SH-SY5Y (cell line): ENCODE measurements around the gene CDK5RAP1.

Experiments used
- GATA2 ChIP-seq: IDR thresholded peaks from 2 replicates; pipeline ENCODE4 v1.6.1; 2011; ENCODE audit warnings: mild to moderate bottlenecking, low read depth, low read length
- GATA3 ChIP-seq: IDR thresholded peaks from 2 replicates; pipeline ENCODE4 v1.6.1; 2011; ENCODE audit warnings: low read depth, mild to moderate bottlenecking, low read length, moderate library complexity

Gene CDK5RAP1

DNA sequence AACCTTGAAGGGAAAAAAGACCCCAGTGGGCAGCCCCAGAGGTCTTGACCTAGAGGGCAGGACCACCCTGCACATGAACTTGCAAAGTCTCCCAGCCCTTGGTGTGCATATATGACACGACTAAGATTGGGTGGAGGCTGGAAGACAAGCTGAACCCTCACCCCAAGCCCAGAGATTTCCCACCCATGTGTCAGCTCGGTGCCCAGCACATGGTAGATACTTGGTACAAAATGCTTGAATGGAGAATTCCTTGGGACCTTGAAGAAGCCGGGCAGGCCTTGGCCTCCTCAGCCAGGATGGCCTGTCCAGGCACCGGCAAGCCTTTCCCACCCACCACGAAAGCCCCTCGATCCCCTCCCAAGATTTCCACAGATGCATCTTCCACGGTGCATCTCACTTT is 67.7 kb downstream of the CDK5RAP1 start:
- TF ChIP-seq GATA3 (no peak), GATA2 (no peak)

DNA sequence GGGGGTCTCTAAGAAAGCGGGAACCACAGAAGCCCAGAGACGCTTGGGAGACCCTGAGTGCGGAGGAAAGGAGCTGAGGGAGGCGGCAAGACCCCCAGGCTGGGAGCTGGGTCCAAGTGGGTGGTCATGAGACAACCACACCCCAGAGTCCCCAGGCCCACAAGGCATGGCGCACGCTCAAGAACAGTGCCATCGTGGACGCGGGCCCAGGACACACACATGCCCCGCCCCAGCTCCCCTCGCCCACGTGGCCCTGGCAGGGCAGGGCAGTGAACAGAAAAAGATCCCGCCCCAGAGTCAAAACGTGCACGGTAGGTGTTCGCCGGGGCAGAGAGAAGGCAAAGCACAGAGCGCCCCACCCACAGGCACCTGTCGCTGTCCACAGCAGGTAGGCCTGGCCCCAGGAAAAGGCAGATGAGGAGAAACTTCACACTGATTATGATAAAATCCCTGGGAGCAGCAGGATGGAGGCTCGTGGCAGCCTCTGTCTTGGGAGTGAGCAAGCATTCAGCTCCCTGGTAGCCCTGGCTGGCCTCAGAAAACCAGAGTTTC is 68.3 kb downstream of the CDK5RAP1 start:
- no peak for TF ChIP-seq GATA3
- no peak for TF ChIP-seq GATA2

DNA sequence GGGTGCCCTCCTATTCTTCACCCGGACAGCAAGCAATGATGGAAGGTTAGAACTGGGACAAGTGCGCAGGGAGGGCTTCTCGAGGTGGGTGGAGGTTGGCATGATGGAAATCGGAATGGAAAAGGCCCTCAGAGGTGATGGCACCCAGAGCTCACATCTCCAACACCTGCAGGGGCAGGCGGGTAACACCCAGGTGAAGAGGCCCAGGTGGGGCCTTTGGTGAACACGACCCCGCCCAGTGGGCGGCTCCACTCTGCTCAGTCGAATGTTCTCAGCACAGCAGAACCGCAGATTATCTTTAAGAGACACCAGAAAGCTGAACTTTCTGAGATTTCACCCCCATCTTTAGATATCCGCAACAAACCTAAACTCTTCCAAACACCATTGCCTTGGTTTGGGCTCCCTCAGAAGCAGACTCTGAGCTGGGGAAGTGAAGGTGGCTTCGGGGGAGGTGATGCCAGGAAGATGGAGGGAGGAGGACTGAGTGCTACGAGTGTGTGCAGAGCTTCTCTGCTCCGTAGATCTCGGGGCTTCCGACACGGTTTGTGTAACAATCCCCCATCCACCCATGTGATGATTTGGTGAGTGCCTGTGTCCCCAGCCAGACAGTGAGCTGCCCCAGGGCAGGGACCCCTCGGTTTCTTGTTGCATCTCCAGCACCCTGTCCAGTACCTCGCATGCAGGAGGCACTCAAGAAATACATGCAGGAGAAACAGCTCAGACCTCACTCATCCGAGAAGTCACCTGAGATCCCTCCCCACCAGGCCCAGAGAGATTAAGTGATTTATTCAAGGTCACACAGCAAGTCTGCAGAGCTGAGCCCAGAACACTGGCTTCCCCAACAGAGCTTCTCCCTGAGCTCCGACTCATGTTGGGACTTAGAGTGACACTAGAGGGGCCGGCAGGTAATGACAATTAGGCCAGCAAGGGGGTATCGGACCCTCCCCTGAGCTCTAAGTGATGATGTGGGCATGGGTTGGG is 72.9 kb downstream of the CDK5RAP1 start:
- TF ChIP-seq GATA3 (no peak), GATA2 (no peak)

DNA sequence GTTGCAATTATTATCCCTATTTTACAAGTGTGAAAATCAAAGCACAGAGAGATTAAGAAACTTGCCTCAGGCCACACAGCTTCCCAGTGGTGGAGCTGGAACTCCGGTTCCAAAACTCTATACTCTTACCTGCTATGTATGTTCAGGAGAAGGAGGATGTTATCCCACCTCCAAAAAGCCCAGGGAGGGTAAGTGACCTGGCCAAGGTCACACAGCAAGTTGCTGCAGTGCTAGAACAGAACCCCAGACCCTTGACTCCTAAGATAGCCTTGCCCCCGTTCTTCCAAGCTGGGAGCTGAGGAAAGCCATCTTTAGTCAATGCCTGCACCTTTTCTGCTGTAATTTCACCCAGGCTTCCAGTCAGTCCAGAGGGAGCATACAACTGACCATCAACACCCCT is 76.0 kb downstream of the CDK5RAP1 start:
- TF ChIP-seq GATA3 (no peak), GATA2 (no peak)

DNA sequence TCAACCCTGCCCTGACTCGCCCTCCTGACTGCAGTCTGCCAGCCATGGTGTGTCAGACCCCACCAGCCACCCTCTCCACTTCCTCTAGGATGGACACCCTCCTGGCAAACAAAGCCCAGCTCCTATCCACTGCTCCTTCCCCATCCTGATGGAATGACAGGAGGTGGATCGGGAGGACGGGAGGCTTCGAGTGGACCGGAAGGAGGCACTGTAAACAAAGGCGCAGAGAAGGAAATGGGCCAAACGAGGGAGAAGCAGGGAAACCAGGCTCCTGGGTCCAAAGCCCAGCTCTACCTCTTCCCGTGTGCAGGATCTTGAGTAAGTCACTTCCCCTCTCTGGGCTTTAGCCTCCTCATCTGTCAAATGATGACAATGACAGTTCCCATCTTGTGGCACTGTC is 78.1 kb downstream of the CDK5RAP1 start:
- no peak for TF ChIP-seq GATA2

DNA sequence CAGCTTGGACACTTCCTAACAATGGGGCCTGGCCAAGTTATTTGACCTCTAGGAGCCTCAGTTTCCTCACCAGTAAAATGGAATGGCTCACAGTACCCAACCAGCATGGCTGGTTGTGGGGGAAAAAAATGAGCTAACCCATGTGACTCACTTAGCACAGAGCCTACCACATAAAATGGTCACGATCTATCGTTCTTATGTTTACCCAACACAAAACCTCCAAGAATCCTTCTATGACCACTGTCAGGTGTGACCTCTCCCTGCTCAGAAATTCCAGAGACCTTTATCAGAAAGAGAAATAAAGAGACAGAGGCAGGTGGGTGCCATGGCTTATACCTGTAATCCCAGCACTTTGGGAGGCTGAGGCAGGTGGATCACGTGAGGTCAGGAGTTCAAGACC is 78.9 kb downstream of the CDK5RAP1 start:
- TF ChIP-seq GATA3 = no peak
- no peak for TF ChIP-seq GATA2

DNA sequence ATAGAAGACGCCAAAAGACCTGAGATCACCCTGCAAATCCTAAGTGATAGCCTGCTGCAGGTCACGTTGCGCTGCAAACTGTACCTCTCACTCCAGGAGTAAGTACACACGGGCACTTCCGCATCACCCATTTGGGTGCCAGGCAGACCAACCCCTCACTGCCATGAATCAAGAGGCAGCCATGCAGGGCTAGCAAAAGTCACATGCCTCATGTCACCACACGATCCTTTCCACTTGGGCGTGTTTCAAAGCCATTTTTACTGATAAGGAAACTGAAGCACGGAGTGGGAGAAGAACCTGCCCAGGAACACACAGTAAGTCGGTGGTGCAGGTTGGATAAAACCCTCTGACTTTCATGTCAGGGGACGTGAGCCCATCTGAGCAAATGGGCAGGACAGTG is 81.3 kb downstream of the CDK5RAP1 start:
- no peak for TF ChIP-seq GATA3
- TF ChIP-seq GATA2 = no peak

DNA sequence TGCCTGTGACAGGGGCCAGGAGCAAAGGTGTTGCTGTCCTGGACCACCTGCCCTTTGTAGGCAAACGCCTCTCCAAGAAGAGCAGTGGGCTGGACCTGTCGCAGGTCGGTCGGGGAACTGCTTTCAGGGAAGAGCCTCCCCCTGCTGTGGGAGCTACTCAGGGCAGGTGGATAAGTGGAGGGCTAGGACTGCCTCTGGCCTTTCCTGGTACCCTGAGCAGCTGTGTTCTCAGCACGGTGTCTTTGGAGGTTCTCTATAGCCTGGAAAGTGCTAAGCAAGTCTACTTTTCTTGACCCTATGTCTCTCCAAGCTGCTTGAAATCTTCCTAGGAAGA is 83.3 kb downstream of the CDK5RAP1 start:
- TF ChIP-seq GATA3 (no peak), GATA2 (no peak)

DNA sequence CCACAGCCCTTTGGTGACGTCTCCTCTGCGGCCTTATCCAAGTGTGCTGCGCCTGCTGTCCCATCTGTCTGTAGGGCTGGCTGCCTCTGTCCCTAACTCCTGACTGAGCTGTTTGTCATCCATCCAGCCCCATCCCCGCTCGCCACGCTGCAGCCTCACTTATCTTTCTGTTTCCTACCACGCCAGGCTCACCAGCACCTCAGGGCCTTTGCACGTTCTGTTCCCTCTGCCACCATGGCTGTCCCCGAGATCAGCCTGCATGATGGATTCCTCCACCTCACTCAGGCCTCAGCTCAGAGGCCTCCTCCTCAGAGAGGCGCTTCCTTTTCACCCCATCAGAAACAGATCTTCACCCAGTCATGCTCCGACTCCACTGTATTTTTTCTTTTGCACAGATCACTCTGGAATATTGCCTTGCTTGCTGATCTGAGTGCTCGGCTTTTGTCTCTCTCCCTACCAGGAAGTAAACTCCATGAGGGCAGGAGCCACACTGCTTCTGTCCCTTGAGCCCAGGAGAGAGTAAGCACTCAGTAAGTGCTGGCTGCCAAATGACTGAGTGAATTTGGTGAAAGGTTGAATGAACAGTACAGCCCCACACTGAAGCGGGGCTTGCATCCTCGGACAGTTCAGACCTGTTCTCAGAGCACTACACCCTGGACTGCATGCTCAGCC is 83.8 kb downstream of the CDK5RAP1 start:
- TF ChIP-seq GATA2 (no peak), GATA3 (no peak)

DNA sequence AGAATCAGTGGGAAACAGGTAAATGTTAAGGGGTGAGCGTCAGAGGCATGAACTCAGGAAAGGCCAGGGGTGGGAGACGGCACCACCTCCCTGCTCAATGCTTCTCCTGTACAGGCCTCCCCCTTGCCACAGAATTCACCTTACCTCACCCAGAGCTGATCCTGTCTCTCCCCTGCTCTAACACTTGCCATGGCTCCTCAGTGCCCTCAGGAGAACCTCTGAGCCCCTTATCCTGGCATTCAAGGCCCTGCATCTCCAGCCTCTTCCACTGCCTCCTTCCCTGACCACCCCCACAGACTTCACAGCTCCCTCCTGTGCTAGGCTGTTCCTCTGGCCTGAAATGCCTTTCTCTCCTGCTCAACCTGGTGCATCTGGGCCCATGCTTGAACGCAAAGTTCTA is 84.4 kb downstream of the CDK5RAP1 start:
- TF ChIP-seq GATA2 (no peak), GATA3 (no peak)

DNA sequence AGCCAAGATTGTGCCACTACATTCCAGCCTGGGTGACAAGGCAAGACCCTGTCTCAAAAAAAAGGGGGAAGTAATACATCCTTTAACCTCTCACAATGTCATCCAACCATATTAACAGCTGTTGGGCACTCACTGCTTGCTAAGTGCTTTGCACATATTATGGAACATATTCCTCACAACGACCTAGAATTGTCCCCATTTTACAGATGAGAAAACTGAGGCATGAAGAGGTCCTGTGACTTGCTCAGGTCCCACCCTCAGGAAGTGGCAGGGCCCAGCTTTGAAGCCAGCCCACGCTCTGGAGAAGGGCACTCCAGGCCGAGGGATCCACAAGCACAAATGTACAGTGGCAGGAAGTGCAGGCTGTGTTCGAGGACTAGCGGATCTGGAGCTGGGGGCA is 85.0 kb downstream of the CDK5RAP1 start:
- TF ChIP-seq GATA2 (no peak), GATA3 (no peak)

DNA sequence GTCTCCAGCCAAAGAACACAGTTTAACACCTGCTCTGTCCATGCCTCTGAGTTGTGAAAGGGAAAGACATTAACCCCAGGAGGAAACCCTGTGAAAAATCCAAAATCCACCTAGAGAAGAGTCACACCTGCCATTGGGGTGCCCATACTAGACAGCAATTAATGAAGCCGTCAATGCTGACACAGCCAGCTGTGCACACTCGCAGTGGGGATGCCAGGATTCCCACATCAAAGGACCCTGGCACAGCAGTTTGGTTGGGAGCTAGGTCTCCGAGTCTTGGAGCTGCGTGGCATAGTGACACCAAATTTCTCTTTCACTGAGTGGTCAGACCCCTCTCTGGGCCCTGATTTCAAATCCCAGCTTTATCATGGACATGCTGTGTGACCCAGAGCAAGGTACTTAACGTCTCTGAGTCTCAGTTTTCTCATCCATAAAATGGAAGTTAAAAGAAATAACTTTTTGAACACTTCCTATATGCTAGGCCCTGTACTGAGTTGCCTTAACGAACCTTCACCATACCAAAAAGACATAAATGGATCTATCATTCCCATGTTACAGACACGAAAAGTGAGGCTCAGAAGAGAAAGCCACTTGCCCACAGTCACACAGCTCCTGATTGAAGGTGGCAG is 87.5 kb downstream of the CDK5RAP1 start:
- no peak for TF ChIP-seq GATA2
- no peak for TF ChIP-seq GATA3

DNA sequence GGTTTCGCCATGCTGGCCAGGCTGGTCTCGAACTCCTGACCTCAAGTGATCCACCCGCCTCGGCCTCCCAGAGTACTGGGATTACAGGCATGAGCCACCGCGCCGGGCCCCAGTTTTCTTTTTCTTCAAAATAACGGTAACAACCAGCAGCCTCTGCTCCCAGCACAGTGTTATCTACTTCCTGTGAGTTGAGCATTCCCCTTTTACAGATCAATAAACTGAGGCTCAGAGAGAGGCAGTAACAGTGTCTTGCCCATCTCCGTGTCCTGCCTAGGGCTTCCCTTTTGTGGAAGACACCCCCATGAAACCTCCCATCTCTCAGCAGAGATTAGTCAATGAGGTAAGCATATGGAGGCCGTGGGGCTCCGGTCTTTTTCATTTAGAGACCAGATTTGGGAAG is 88.7 kb downstream of the CDK5RAP1 start:
- no peak for TF ChIP-seq GATA3

DNA sequence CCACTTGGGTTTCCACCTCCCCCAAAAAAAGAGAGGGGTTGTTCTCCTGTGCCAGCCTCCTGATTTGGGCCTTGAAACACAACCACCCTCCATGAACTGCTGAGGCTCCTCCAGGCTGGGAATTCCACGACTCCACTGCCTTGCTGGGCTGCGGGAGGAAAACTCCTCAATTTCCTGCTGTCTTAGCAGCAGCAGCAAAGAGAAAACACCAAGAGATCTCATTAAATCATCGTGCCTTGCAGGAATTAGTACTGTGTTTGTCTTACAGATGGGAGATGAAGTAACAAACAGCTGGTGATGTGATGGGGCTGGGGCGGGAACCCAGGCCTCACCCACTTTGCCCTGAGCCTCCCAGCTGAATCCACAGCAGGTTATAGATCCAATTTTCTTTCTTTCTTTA is 89.3 kb downstream of the CDK5RAP1 start:
- TF ChIP-seq GATA3 = no peak
- TF ChIP-seq GATA2 = no peak

DNA sequence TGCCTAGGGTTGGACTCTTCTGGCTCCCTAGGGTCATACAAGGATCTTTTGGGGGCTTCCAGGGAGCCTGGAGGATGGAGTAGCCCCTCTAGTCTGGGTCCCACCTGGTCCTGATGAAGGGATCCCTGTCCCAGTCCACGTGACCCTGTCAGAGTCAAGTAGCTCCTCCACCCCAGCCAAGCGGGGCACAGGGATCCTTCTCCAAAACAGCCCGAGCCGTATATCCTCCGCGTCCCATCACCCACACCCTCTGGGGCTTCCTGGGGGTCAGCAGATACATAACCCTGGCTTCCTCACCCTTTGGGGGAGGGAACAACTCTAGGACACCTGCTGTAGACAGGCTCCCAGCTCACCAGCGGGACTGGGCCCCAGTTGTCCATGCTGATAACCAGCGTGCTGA is 90.3 kb downstream of the CDK5RAP1 start:
- TF ChIP-seq GATA2 = no peak
- no peak for TF ChIP-seq GATA3
